Measurements from ENCODE around the gene KRT6A. TPM values are rescaled to one million over a fixed set of nuclear protein-coding genes. Genes with fewer than 3 reads are reported as not detected.

KRT6A gene
- total RNA-seq, result not detected

DNA sequence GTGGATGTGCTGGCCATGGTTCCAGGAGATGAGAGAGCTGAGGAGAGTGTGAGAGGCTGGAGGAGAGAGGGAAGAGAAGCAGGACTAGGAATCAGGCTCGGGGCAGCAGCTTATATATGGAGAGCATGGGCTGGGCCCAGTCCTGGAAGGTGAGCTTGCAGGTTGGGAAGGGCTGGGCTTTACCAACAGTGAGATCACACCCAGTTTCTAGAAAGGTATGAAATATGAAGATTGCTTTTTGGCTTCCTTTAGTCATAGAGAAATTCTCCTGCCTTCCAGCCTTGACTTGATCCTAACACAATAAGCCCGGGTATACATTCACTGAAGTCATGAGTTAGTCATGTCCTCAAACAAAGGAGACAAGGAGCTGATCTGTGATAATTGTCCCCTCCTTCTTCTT lies at the start of gene KRT6A:
KRT6A (minus strand) TSS at position 86 of the 400 bp plus-strand sequence; CDS start at position 17, 69 bp downstream.
- H3K27me3 Mint-ChIP-seq, result peaks cover 3% of the 10 kb centered on the region
- no peaks in the 10 kb centered on the region for H3K9me3 Mint-ChIP-seq
- no peak for DNase-seq
- no peaks in the 10 kb centered on the region for H3K4me1 Mint-ChIP-seq
- no peaks in the 10 kb centered on the region for H3K36me3 Mint-ChIP-seq
- H3K27ac Mint-ChIP-seq, result no peak within 1 kb of the TSS
- no peak within 1 kb of the TSS for H3K4me3 Mint-ChIP-seq

DNA sequence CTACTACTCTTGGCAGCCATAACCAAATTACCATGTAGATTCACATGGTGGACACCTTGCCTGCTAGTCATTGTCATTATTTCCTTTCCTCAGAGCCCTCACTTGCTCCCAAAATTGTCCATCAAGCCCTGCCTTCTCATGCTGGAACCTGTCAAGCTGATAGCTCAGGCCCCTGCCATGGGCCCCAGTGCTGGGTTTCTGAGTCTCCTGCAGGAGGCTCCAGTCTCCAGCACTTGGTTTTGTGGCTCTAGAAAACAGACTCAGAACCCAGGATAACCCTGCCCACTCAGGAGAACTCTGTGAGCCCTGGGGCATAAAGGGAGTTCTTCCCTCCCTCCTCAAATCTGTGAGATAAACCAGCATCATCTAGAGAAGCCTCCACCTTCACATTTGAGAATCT lies 49.1 kb upstream of the KRT6A start:
- no peak for DNase-seq
- Mint-ChIP-seq H3K36me3 (no peaks in the 10 kb centered on the region), H3K4me1 (peaks cover 10% of the 10 kb centered on the region)

DNA sequence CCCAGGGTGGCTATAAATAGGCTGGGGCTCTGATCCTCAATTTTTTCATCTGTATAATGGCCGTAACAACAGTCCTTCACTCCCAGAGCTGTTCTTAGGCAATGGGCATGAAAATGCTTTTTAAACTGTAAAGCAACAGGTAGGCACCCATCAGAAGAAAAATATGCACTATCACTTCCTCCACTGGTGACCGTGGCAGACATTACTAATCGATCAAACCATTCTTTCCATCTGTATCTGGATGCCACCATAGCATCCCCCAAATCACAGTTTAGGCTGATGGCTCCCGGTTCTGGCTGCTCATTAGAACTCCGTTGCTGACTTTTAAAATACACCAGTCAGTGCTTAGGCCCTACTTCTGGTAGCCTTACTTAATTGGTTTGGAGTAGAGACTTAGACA lies 48.7 kb upstream of the KRT6A start:
- no peaks in the 10 kb centered on the region for H3K9me3 Mint-ChIP-seq
- H3K4me1 Mint-ChIP-seq, result peaks cover 10% of the 10 kb centered on the region
- no peak overlapping the region for H3K27ac Mint-ChIP-seq
- H3K36me3 Mint-ChIP-seq, result no peaks in the 10 kb centered on the region
- no peaks in the 10 kb centered on the region for H3K27me3 Mint-ChIP-seq
- no peak for DNase-seq
- no peak overlapping the region for H3K4me3 Mint-ChIP-seq

More for the DNA sequence above, 49.1 kb upstream of the KRT6A start:
- no peaks in the 10 kb centered on the region for H3K9me3 Mint-ChIP-seq
- H3K27me3 Mint-ChIP-seq, result no peaks in the 10 kb centered on the region
- H3K27ac Mint-ChIP-seq, result no peak overlapping the region
- no peak overlapping the region for H3K4me3 Mint-ChIP-seq

DNA sequence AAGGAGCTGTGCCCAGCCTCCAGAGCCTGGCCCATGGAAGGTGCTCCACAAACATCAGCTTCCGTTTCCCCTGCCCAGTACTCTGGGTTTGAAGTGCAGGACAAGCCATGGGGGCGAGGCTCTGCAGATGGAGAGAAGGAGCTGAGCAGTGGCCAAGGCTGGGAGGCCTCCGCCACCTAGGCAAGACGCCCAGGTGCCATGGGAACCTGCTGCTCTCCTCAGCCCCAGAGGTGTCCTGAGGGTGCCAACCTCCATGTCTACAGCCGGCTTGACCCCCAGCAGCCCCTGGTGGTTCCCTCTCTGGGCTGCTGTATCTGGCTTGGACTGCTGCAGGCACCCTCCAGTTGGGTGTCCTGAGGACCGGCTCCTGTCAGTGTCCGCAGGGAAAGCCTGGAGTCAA lies 47.5 kb upstream of the KRT6A start:
- Mint-ChIP-seq H3K36me3 (no peaks in the 10 kb centered on the region), H3K27me3 (no peaks in the 10 kb centered on the region), H3K4me3 (no peak overlapping the region), H3K4me1 (peaks cover 10% of the 10 kb centered on the region), H3K9me3 (no peaks in the 10 kb centered on the region), H3K27ac (no peak overlapping the region)
- DNase-seq, result no peak

DNA sequence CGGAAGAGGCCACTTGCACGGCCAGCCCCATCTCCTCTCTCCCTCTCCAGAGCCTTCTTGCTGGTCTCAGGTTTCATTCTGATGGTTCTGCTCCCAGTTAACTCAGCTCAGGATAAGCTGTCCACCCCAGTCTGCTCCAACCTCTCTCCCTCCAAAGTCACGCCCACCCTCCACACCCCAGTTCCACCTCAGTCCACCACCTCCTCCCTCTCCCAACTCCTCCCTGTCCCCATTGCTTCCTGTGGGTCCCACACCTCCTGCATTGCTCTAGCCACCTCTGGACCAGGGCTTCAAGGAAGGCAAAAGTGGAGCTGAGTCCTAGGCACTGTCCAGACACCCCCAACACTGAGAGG lies 46.7 kb upstream of the KRT6A start:
- Mint-ChIP-seq H3K9me3 (no peaks in the 10 kb centered on the region), H3K36me3 (no peaks in the 10 kb centered on the region), H3K4me1 (peaks cover 10% of the 10 kb centered on the region)

DNA sequence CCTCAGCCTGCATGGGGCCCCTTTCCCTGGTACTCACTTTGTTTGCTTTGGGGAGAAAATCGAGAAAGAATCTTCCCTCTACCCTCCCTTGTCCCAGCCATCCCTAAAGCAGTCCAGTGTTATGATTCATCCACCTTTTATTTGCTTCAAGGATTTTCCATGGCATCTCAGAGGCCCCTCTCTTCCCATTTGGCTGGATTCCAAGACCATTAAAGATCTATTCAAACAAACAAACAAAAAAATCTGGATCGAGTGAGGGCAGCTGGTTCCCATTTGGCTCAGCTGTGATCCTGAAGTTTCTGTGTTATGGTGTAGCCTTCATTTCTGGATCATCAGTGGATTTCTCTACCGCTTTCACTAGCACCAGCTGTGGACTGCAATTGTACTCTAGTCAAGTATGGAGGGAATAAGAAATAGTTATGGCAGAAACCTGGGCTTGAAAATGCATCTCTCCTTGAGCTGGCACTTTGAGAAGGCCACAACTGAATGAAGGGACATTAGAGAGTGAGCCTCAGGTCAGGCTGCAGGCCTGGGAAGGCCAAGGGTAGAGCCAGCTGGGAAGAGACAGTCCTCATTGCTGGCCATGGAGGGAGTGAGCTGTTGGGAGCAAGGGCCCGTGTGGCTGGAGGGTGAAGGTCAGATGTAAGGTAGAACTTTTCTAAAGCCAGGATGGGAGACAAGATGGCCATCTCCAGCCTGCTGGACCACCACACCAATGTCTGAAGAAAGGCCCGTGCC lies 46.2 kb upstream of the KRT6A start:
- Mint-ChIP-seq H3K4me3 (no peak overlapping the region), H3K4me1 (peaks cover 10% of the 10 kb centered on the region), H3K27me3 (no peaks in the 10 kb centered on the region), H3K9me3 (no peaks in the 10 kb centered on the region), H3K27ac (no peak overlapping the region), H3K36me3 (no peaks in the 10 kb centered on the region)
- DNase-seq, result no peak

More for the DNA sequence above, 46.7 kb upstream of the KRT6A start:
- H3K27me3 Mint-ChIP-seq, result no peaks in the 10 kb centered on the region
- H3K4me3 Mint-ChIP-seq, result no peak overlapping the region
- H3K27ac Mint-ChIP-seq, result no peak overlapping the region
- DNase-seq, result no peak

DNA sequence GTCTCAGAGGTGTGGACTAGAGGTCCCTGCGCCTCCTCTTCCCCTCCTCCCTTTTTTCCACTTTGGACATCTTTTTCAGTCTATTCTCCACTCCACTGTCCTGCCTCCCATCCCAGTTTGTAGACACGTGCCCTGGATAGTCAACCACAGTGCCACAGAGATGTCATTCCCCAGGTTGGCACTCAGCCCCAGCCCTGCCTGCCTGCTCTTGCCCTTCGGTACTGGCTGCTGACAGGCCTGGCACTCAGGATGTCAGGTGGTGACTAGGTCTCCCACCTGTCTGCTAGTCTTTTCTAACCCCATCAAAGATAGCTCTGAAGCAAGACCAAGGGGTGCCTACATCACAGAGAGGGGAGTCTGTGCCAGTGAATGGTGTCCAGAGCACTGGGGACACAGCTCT lies 44.0 kb upstream of the KRT6A start:
- Mint-ChIP-seq H3K27me3 (no peaks in the 10 kb centered on the region), H3K27ac (no peak overlapping the region), H3K4me3 (no peak overlapping the region), H3K9me3 (no peaks in the 10 kb centered on the region), H3K4me1 (no peaks in the 10 kb centered on the region), H3K36me3 (no peaks in the 10 kb centered on the region)
- DNase-seq, result no peak

DNA sequence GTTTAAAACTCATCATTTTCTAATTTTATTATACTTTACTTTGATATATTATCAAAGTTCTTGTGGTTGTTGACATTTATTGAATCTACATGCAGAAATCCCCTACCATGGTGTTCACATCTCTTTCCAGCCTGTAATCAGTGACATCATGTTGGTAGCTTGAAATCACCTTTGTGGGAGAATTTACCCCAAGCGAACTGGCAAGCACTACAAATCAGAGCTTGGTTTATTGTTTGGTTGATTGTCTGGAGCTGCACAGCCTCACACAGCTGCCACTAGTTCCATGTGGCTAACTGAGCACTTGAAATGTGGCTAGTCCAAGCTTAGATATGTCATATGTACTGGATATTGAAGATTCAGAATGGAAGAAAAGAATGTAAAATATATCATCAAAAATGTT lies 42.5 kb upstream of the KRT6A start:
- H3K9me3 Mint-ChIP-seq, result no peaks in the 10 kb centered on the region
- no peaks in the 10 kb centered on the region for H3K4me1 Mint-ChIP-seq
- no peak overlapping the region for H3K4me3 Mint-ChIP-seq
- no peaks in the 10 kb centered on the region for H3K27me3 Mint-ChIP-seq
- no peak overlapping the region for H3K27ac Mint-ChIP-seq
- H3K36me3 Mint-ChIP-seq, result no peaks in the 10 kb centered on the region
- DNase-seq, result no peak

DNA sequence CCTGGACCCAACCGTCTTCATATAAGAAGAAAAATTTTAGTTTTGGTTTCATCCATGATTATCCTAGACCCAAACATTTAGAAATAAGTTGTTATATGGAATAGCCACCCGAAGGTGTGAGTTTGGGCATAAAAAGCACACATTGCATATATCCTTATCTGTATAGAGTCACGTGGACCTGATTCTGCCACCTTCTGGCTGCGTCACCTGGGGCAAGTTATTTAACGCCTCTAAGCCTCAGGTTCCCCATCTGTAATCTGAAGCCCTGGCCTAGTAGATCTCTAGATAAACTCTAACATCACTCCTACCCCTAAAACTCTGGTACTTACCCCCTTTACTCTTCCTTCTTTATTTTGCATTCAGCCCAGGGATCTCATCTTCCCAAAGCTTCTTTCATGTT lies 41.4 kb upstream of the KRT6A start:
- no peaks in the 10 kb centered on the region for H3K27me3 Mint-ChIP-seq

DNA sequence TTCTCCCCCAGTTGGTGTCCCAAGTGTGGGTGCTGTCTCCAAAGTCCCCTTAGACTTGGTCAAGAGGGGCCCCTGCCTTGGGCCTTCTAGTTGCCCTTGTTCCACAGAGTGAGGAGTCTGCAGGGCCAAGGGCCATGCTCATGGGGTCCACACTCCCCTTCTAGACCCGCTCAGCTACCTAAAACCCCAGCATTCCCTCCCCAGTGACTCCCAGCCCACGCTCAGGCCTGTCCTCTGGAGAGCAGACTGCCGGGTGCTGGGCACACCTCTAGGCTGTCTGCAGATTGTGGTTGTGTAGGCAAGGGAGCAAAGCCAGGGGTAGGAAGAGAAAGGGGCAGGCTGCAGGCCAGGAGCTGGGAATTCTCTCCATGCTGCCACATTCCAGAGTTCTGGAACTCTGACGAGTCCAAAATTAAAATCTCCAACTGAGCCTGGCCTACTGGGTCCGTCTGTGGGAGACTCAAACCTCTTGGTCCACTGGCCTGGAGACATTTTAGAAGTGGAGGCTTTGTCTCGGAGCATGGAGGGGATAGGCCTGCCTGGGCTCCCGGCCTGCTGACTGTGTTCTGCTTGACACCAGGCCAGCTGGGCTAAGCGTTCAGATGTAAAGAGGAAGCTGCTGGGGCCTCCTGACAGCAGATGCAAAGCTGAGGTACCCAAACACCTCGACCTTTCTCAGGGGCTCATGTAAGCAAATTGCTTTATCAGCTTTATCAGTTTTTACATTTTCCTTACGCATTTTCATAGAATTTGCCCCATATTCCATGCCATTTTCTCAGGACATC lies 40.8 kb upstream of the KRT6A start:
- no peaks in the 10 kb centered on the region for H3K9me3 Mint-ChIP-seq
- no peaks in the 10 kb centered on the region for H3K27me3 Mint-ChIP-seq
- no peak overlapping the region for H3K27ac Mint-ChIP-seq
- no peak overlapping the region for H3K4me3 Mint-ChIP-seq
- H3K4me1 Mint-ChIP-seq, result no peaks in the 10 kb centered on the region
- DNase-seq, result no peak
- no peaks in the 10 kb centered on the region for H3K36me3 Mint-ChIP-seq

More for the DNA sequence above, 41.4 kb upstream of the KRT6A start:
- Mint-ChIP-seq H3K27ac (no peak overlapping the region), H3K9me3 (no peaks in the 10 kb centered on the region), H3K36me3 (no peaks in the 10 kb centered on the region), H3K4me1 (no peaks in the 10 kb centered on the region), H3K4me3 (no peak overlapping the region)
- no peak for DNase-seq

DNA sequence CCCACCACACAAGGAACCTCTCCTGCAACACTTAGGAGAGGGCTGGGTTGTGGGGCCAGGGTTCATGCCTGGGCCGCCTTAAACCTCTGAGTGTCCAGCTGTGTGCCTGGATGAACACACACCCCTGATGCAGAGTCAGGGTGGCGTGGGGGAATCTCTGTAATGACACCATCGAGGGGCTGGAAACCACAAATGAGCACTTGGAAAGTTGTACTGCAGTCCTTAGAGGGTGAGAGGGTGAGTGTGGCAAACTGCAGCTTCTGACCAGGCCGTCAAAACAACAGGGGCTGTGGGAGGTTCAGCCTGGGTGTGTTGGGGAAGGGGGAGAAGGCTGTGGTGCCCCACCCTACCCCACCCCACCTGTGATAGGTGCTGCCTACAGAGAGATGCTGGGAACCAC lies 39.6 kb upstream of the KRT6A start:
- Mint-ChIP-seq H3K36me3 (no peaks in the 10 kb centered on the region), H3K27ac (no peak overlapping the region), H3K4me1 (no peaks in the 10 kb centered on the region), H3K27me3 (no peaks in the 10 kb centered on the region), H3K9me3 (no peaks in the 10 kb centered on the region), H3K4me3 (no peak overlapping the region)
- no peak for DNase-seq

DNA sequence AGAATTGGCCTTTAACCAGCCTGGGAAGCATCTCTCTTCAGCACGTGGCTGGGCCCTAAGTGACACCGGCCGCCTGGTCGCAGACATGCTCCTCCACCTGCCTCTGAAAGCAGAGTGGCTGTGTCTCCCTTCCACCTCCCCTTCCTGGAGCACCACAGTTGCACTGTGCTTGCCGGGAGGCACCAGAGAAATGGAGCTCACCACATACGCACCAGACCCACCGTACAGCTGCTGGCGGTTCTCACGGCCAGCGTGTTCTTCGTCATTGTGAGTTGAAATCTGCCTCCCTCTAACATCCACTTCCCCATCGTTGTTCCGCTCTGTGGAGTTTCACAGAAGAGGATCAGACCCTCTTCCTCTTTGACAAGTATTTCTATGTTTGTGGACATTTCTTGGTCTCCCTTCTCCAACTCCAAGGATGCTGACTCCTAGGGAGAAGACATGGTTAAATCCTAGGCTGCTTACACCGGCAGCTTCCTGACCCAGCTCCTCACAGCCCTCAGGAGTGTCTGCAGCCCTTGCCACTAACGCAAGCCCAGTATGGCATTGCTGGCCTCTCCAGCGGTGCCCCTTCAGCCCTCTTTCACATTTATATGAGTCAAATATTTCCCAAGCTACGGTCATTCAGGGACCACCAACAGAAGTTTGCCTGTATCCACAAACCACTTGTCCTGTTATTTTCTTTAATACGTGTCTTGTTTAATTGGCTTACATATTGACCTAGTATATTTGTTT lies 38.7 kb upstream of the KRT6A start:
- Mint-ChIP-seq H3K27me3 (no peaks in the 10 kb centered on the region), H3K4me3 (no peak overlapping the region), H3K4me1 (peaks cover 2% of the 10 kb centered on the region), H3K36me3 (no peaks in the 10 kb centered on the region), H3K9me3 (no peaks in the 10 kb centered on the region), H3K27ac (no peak overlapping the region)
- no peak for DNase-seq

DNA sequence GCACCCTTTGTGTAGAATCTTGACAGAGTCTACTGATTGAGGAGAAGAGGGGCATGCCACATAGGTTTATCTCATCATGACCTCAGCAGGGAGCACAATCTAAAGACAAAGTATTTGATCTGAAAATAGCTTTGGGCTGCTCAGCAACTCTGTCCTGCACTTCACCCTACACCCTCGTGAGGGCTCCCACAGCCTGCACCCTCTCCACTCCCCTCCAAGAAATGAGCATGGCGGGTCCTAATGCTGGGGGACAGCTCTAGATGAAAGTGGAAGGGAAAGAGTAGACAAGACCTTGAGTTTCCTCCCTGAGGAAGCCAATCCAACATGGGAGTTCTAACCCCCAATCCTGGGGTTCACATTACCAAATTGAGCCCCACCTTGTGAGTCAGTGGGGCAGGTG lies 37.8 kb upstream of the KRT6A start:
- Mint-ChIP-seq H3K4me3 (no peak overlapping the region), H3K27me3 (no peaks in the 10 kb centered on the region), H3K9me3 (no peaks in the 10 kb centered on the region), H3K27ac (no peak overlapping the region), H3K36me3 (no peaks in the 10 kb centered on the region), H3K4me1 (peaks cover 6% of the 10 kb centered on the region)
- DNase-seq, result no peak

DNA sequence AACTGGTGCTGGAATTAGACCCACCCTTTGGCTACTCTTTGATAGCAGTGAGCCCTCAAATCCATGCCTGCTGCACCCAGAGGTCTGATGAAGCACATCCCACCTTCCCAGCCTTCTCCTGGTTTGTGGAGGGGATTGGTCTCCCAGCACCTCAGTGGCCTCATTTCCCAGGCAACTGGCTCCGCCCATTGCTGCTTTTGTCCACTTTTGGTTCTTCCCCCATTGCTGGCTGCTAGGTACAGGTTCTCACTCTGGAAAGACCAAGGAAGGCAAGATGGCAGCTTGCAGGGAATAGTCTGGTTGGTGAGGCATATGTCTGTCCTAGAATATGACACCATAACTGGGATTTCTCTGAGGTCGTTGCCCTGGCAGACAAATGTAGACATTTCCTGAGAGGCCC lies 37.3 kb upstream of the KRT6A start:
- H3K27me3 Mint-ChIP-seq, result no peaks in the 10 kb centered on the region
- no peak overlapping the region for H3K4me3 Mint-ChIP-seq
- no peak overlapping the region for H3K27ac Mint-ChIP-seq
- no peaks in the 10 kb centered on the region for H3K9me3 Mint-ChIP-seq
- no peak for DNase-seq
- peaks cover 6% of the 10 kb centered on the region for H3K4me1 Mint-ChIP-seq
- no peaks in the 10 kb centered on the region for H3K36me3 Mint-ChIP-seq

DNA sequence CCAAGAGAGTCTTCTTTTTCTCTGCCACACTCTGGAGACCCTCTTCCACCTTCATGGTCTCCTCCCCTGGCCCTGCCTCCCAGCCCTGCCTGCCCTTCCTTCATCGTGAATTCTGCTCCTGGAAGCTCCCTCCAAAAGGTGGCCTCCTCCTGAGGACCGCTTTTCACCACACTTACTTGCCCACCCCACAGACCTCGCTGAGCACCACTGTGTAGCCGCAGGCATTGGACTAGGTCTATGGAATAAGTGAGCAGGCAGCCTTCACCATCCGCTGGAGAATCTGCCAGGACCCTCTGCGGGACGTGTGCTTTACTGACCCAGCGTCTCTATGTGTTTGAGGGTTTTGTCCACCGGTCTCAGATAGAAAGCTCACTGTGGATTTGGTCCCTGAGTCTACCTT lies 36.8 kb upstream of the KRT6A start:
- no peaks in the 10 kb centered on the region for H3K9me3 Mint-ChIP-seq
- H3K4me1 Mint-ChIP-seq, result peaks cover 6% of the 10 kb centered on the region
- H3K27ac Mint-ChIP-seq, result no peak overlapping the region
- H3K4me3 Mint-ChIP-seq, result no peak overlapping the region
- H3K27me3 Mint-ChIP-seq, result no peaks in the 10 kb centered on the region
- DNase-seq, result no peak
- no peaks in the 10 kb centered on the region for H3K36me3 Mint-ChIP-seq

All from activated naive CD8-positive, alpha-beta T cell treated with anti-CD3 and anti-CD28 coated beads for 36 hours (primary cell).